HG02973 (cell line): ENCODE results near the gene CACNA1C.

ENCODE experiments used
- ATAC-seq: cut with Tn5 transposase; IDR thresholded peaks from one replicate; pipeline ENCODE4 v1.9.1; 2021; ENCODE audit warnings: moderate library complexity; ENCODE audit not compliant: unreplicated experiment

CACNA1C gene

GRCh38 chr12:2333491-2334195 lies 280.9 kb downstream of the CACNA1C start:
- ATAC-seq = no peak

DNA sequence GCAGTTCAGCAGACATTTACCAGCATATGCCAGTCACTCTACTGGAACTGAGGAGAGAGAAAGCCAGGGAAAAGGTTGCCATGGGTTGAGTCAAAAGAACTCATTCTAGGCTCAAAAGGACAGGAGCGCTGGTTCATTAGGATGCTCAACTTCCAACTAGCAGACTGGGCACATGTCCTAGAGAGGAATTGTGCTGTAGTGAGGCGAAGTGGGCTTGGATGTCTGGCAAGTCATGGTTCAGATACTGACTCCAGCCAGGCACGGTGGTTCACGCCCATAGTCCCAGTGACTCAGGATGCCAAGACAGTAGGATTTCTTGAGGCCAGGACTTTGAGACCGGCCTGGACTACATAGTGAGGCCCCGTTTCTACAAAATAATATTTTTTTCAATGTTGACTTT lies 281.5 kb downstream of the CACNA1C start:
- no peak for ATAC-seq

DNA sequence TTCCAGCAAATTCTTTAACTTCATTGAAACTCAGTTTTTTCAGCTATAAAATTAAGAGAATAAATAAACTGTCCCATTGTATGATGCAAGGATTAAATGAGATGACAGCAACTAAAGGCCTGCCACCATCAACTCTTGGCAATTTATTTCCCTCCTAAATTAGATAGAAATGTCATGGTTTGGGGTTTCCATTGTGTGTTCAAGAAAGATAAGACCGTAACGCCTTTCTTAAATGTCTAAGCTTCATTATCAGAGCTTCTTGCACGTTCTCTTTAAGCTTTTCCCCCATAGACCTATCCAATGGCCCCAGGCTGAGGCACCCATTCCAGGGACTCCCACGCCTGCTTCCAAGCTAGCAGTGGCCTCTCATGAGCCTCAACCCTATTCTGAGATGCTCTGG lies 281.9 kb downstream of the CACNA1C start:
- no peak for ATAC-seq

DNA sequence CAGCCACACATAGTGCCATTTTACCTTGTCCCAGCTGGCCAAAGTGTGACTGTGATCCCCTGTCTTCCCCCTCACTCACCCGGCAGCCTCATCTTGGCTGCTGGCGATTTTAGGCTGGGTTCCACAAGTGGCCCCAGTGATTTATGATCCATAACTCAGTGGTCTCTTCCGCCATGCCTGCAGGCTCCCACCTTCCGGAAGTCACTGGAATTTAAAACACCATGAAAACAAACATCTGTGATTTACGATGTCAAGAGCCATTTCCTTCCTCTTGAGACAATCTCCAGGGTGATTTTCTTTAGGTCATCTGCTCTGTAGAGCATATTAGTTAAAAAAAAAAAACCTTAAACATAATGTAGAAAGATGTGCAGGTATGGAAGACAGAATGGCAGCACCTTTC lies 282.3 kb downstream of the CACNA1C start:
- ATAC-seq = no peak

GRCh38 chr12:2335513-2335912 lies 282.7 kb downstream of the CACNA1C start:
- ATAC-seq = no peak

GRCh38 chr12:2335916-2336315 lies 283.1 kb downstream of the CACNA1C start:
- ATAC-seq = no peak

DNA sequence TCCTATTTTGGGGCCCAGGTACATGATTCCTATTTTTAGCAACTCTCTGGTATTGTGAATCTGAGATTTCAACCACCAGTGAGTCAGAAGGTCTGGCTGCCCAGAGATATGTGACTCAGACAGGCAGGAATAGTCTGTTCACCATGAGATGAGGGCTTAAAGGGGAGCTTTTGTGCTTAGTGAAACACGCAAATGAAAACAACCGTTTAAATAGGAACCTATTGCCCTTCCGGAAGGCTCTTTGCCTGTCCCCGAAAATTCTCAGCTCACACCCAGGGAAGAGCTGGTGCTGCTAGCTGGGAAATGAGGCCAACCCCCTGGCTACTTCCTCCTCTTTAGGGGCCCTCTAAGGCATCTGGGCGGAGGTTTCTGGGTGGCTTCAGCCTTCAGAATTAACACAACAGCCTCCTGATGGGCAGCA lies 283.6 kb downstream of the CACNA1C start:
- ATAC-seq = peak; percentile 89

DNA sequence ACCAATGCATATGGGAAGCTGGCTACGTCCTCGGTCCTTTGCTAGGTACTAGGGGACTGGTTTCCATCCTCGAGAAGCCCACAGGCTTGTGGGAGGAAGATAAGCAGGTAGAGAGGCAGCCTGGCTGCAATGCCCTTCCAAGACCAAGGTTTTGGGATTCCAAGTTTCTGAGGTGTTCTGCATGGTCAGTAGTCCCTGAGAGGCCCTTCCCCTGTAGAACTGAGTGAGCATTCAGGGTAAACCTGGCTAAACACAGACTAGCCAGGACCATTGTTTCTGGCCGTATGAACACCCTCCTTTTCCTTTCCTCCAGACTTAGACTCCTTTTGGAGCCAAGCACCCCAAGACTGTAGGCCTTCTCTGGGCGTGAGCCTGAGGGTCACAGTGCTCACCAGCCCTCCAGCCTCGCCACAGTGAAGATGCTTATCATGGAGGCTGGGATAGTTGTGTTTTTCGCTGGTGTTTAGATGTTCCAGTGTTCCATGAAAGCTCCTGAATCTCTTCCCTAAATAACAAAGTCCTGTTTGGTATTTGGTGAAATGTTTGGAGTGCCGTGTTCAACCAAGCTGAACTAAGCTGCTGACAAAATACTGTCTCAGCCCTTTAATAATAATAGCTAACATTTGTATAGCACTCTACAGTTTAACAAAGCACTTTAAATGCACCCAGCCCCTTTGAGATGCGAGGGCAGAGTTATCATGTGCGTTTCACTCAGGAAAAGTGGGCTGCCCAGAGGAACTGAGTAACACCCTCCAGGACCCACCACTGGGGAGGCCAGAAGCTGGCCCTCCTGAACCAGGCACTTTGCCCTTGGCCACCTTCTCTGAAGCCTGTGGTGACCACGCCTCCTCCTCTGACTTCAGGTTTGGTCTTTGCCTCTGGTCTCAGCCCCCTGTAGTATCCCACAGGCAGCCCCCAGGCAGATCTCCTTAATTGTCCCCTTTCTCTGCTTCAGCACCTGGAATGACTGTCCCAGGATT lies 284.5 kb downstream of the CACNA1C start:
- no peak for ATAC-seq

- ATAC-seq = no peak
Measured at GRCh38 chr12:2338381-2338780, 285.6 kb downstream of the CACNA1C start.

- ATAC-seq = no peak
Measured at GRCh38 chr12:2338991-2339431, 286.2 kb downstream of the CACNA1C start.

DNA sequence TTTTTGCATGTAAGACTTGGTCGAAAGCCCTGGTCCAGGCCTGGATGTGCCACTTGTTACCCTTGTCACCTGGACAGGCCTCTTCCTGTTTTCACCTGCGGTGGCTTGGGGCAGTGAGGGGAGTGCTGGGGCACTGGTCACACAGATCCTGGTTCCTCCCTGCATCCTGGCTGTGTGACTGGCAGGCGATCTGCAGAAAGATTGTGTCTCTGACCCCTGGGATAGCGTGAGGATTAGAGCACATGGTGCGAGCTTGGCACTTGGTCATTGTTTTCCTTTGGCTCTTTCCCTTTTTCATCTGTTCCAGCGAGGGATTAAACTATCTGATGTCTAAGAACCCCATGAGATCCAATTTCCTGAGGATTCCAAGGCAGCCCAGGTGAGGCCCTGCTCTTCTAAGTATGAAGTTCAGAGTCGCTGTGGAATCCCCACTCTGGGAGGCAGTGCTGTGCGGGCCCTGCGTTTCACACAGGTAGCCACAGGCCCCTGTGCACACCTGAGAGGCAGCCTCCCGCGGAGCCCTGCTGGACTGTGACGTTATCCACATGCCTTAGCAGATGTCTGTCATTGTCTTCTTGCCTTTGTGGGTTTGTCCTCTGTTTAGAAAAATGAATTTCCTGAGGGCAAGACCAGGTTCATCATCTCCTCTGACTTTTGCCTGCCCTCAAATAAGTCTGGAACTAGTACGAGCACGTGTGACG lies 288.4 kb downstream of the CACNA1C start:
- no peak for ATAC-seq

GRCh38 chr12:2341871-2342270 lies 289.1 kb downstream of the CACNA1C start:
- ATAC-seq = no peak

DNA sequence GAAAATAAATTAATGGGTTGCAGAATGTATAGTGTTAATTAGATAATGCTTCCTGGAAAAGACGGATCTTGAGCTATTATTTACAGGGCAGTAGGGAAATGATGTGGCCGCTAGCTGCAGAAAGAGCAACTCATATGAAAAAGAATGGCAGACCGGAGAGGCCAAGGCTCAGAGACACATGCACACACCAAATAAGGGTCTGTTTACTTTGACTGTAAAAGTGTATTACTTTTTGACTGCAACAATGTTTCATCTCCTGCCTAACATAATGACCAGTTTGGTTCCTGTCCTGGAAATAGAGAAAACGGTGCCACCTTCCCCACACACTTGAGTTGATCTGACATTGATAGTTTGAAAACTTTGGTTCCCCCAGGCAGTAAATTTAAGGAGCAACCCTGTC lies 290.9 kb downstream of the CACNA1C start:
- no peak for ATAC-seq

- ATAC-seq = no peak
Measured at GRCh38 chr12:2344476-2344875, 291.7 kb downstream of the CACNA1C start.

- no peak for ATAC-seq
Measured at GRCh38 chr12:2344885-2345284, 292.1 kb downstream of the CACNA1C start.

GRCh38 chr12:2345902-2346301 lies 293.1 kb downstream of the CACNA1C start:
- ATAC-seq = no peak

GRCh38 chr12:2346416-2346815 lies 293.6 kb downstream of the CACNA1C start:
- no peak for ATAC-seq

GRCh38 chr12:2347137-2347843 lies 294.5 kb downstream of the CACNA1C start:
- ATAC-seq = no peak

GRCh38 chr12:2347844-2348481 lies 295.2 kb downstream of the CACNA1C start:
- no peak for ATAC-seq

GRCh38 chr12:2348482-2348852 lies 295.7 kb downstream of the CACNA1C start:
- no peak for ATAC-seq
